ENCODE measurements around the gene DNM2. TPM values are rescaled to one million over a fixed set of nuclear protein-coding genes. Genes with fewer than 3 reads are reported as not detected.

The DNM2 gene
- total RNA-seq, 1 donor from 2014 or later, result 117 TPM

- H3K27me3 Mint-ChIP-seq (ENCODE audit: low read depth), result no peaks in the 10 kb centered on the region
- H3K4me3 Mint-ChIP-seq, result no peak overlapping the region
- no peaks in the 10 kb centered on the region for H3K36me3 Mint-ChIP-seq (ENCODE audit: low read depth)
- no peaks in the 10 kb centered on the region for H3K9me3 Mint-ChIP-seq
- no peak overlapping the region for H3K27ac Mint-ChIP-seq (ENCODE audit: unreplicated experiment)
- no peak for TF ChIP-seq CTCF (conservative IDR thresholded peaks at IDR 0.05)
- no peak for DNase-seq (ENCODE audit: low read depth, low spot score)
- no peaks in the 10 kb centered on the region for H3K4me1 Mint-ChIP-seq
Measured at GRCh38 chr19:10797541-10798256, 79.8 kb downstream of the DNM2 start.

- H3K9me3 Mint-ChIP-seq, result no peaks in the 10 kb centered on the region
- H3K4me1 Mint-ChIP-seq, result no peaks in the 10 kb centered on the region
- H3K27me3 Mint-ChIP-seq (ENCODE audit: low read depth), result no peaks in the 10 kb centered on the region
- peaks cover 9% of the 10 kb centered on the region for H3K36me3 Mint-ChIP-seq (ENCODE audit: low read depth)
- no peak for DNase-seq (ENCODE audit: low read depth, low spot score)
- no peak for TF ChIP-seq CTCF (conservative IDR thresholded peaks at IDR 0.05)
- no peak overlapping the region for H3K4me3 Mint-ChIP-seq
- peak overlapping the region; percentile 57 for H3K27ac Mint-ChIP-seq (ENCODE audit: unreplicated experiment)
Measured at GRCh38 chr19:10800488-10800887, 82.6 kb downstream of the DNM2 start.

GRCh38 chr19:10802479-10802878, 84.6 kb downstream of the DNM2 start:
- no peaks in the 10 kb centered on the region for H3K27me3 Mint-ChIP-seq (ENCODE audit: low read depth)
- peaks cover 9% of the 10 kb centered on the region for H3K36me3 Mint-ChIP-seq (ENCODE audit: low read depth)
- TF ChIP-seq CTCF (conservative IDR thresholded peaks at IDR 0.05), result no peak
- no peaks in the 10 kb centered on the region for H3K9me3 Mint-ChIP-seq
- H3K4me3 Mint-ChIP-seq, result no peak overlapping the region
- no peaks in the 10 kb centered on the region for H3K4me1 Mint-ChIP-seq
- no peak for DNase-seq (ENCODE audit: low read depth, low spot score)
- no peak overlapping the region for H3K27ac Mint-ChIP-seq (ENCODE audit: unreplicated experiment)

- H3K27ac Mint-ChIP-seq (ENCODE audit: unreplicated experiment), result no peak overlapping the region
- no peak overlapping the region for H3K4me3 Mint-ChIP-seq
- H3K27me3 Mint-ChIP-seq (ENCODE audit: low read depth), result no peaks in the 10 kb centered on the region
- peaks cover 9% of the 10 kb centered on the region for H3K36me3 Mint-ChIP-seq (ENCODE audit: low read depth)
- H3K9me3 Mint-ChIP-seq, result no peaks in the 10 kb centered on the region
- H3K4me1 Mint-ChIP-seq, result no peaks in the 10 kb centered on the region
- no peak for TF ChIP-seq CTCF (conservative IDR thresholded peaks at IDR 0.05)
- no peak for DNase-seq (ENCODE audit: low read depth, low spot score)
Measured at GRCh38 chr19:10803252-10803651, 85.4 kb downstream of the DNM2 start.

- peaks cover 21% of the 10 kb centered on the region for H3K36me3 Mint-ChIP-seq (ENCODE audit: low read depth)
- no peak overlapping the region for H3K4me3 Mint-ChIP-seq
- H3K9me3 Mint-ChIP-seq, result no peaks in the 10 kb centered on the region
- H3K27me3 Mint-ChIP-seq (ENCODE audit: low read depth), result no peaks in the 10 kb centered on the region
- H3K4me1 Mint-ChIP-seq, result no peaks in the 10 kb centered on the region
- TF ChIP-seq CTCF (conservative IDR thresholded peaks at IDR 0.05), result no peak
- no peak overlapping the region for H3K27ac Mint-ChIP-seq (ENCODE audit: unreplicated experiment)
- no peak for DNase-seq (ENCODE audit: low read depth, low spot score)
Measured at GRCh38 chr19:10805065-10805757, 87.3 kb downstream of the DNM2 start.
